Activated naive CD8-positive, alpha-beta T cell treated with anti-CD3 and anti-CD28 coated beads, Interleukin-2, amount 50 U/mL, for 24 hours (primary cell): Measurements from ENCODE around the gene SLC49A3.
A peak's percentile ranks its signal among the peaks of the same experiment; 100 is the strongest.
"Not testable (repeated sequence)": the region's sequence is repeated elsewhere in the genome, so short reads cannot be mapped to it uniquely, and the experiment has no call there.

Experiments used
- ATAC-seq: fragments of 150-1000 bp; cut with Tn5 transposase; one replicate; pipeline ENCODE4 v1.10.0; 2021
- DNase-seq: peaks from one replicate; pipeline ENCODE4 v3.0.0; 2021
- H3K27ac Mint-ChIP-seq: one replicate; pipeline ENCODE4 v1.8.0; 2021; ENCODE audit warnings: mild to moderate bottlenecking, mixed read lengths
- H3K27me3 Mint-ChIP-seq: one replicate; pipeline ENCODE4 v1.8.0; 2021; ENCODE audit warnings: mixed read lengths
- H3K36me3 Mint-ChIP-seq: one replicate; pipeline ENCODE4 v1.8.0; 2021; ENCODE audit warnings: low read depth, mixed read lengths
- H3K4me1 Mint-ChIP-seq: one replicate; pipeline ENCODE4 v1.8.0; 2021; ENCODE audit warnings: mixed read lengths
- H3K4me3 Mint-ChIP-seq: one replicate; pipeline ENCODE4 v1.8.0; 2021; ENCODE audit warnings: mild to moderate bottlenecking, moderate library complexity, mixed read lengths
- H3K9me3 Mint-ChIP-seq: one replicate; pipeline ENCODE4 v1.8.0; 2021; ENCODE audit warnings: mixed read lengths

Gene SLC49A3

GRCh38 chr4:653831-654502 lies 35.0 kb downstream of the SLC49A3 start:
- H3K9me3 Mint-ChIP-seq, result no peaks in the 10 kb centered on the region
- no peak for DNase-seq
- no peaks in the 10 kb centered on the region for H3K4me1 Mint-ChIP-seq
- no peaks in the 10 kb centered on the region for H3K36me3 Mint-ChIP-seq
- H3K4me3 Mint-ChIP-seq, result no peak overlapping the region
- peaks cover 2% of the 10 kb centered on the region for H3K27me3 Mint-ChIP-seq
- no peak overlapping the region for H3K27ac Mint-ChIP-seq
- peak; percentile 3 for ATAC-seq

- Mint-ChIP-seq H3K9me3 (no peaks in the 10 kb centered on the region), H3K4me3 (no peak overlapping the region), H3K4me1 (no peaks in the 10 kb centered on the region), H3K27ac (no peak overlapping the region), H3K36me3 (no peaks in the 10 kb centered on the region), H3K27me3 (peaks cover 2% of the 10 kb centered on the region)
- no peak for ATAC-seq
- DNase-seq, result no peak
These were observed 35.7 kb downstream of the SLC49A3 start for GRCh38 chr4:653080-653821.

GRCh38 chr4:651884-652642 lies 36.9 kb downstream of the SLC49A3 start:
- H3K4me3 Mint-ChIP-seq, result no peak overlapping the region
- H3K4me1 Mint-ChIP-seq, result no peaks in the 10 kb centered on the region
- H3K27ac Mint-ChIP-seq, result no peak overlapping the region
- no peaks in the 10 kb centered on the region for H3K9me3 Mint-ChIP-seq
- H3K27me3 Mint-ChIP-seq, result peaks cover 2% of the 10 kb centered on the region
- ATAC-seq (no peak), DNase-seq (no peak)
- no peaks in the 10 kb centered on the region for H3K36me3 Mint-ChIP-seq

GRCh38 chr4:650951-651883 lies 37.7 kb downstream of the SLC49A3 start:
- Mint-ChIP-seq H3K4me1 (peaks cover 5% of the 10 kb centered on the region), H3K9me3 (no peaks in the 10 kb centered on the region), H3K36me3 (no peaks in the 10 kb centered on the region), H3K4me3 (no peak overlapping the region), H3K27ac (no peak overlapping the region), H3K27me3 (peaks cover 5% of the 10 kb centered on the region)
- ATAC-seq, result no peak
- no peak for DNase-seq

- ATAC-seq, result no peak
- H3K36me3 Mint-ChIP-seq, result no peaks in the 10 kb centered on the region
- peaks cover 5% of the 10 kb centered on the region for H3K27me3 Mint-ChIP-seq
- H3K27ac Mint-ChIP-seq, result no peak overlapping the region
- DNase-seq, result no peak
- no peaks in the 10 kb centered on the region for H3K9me3 Mint-ChIP-seq
- H3K4me3 Mint-ChIP-seq, result no peak overlapping the region
- H3K4me1 Mint-ChIP-seq, result peaks cover 8% of the 10 kb centered on the region
These were observed 38.5 kb downstream of the SLC49A3 start for GRCh38 chr4:650461-650860.

- Mint-ChIP-seq H3K4me1 (peaks cover 8% of the 10 kb centered on the region), H3K9me3 (no peaks in the 10 kb centered on the region), H3K27ac (no peak overlapping the region), H3K36me3 (no peaks in the 10 kb centered on the region), H3K27me3 (peaks cover 8% of the 10 kb centered on the region), H3K4me3 (no peak overlapping the region)
- ATAC-seq, result no peak
- DNase-seq, result no peak
These were observed 39.1 kb downstream of the SLC49A3 start for GRCh38 chr4:649751-650310.

- no peak overlapping the region for H3K4me3 Mint-ChIP-seq
These were observed 39.7 kb downstream of the SLC49A3 start for GRCh38 chr4:649293-649625.

GRCh38 chr4:648579-649292 lies 40.2 kb downstream of the SLC49A3 start:
- H3K27me3 Mint-ChIP-seq, result peaks cover 11% of the 10 kb centered on the region
- no peaks in the 10 kb centered on the region for H3K9me3 Mint-ChIP-seq

More at GRCh38 chr4:649293-649625, 39.7 kb downstream of the SLC49A3 start:
- Mint-ChIP-seq H3K9me3 (no peaks in the 10 kb centered on the region), H3K36me3 (no peaks in the 10 kb centered on the region), H3K27ac (no peak overlapping the region), H3K4me1 (peaks cover 8% of the 10 kb centered on the region), H3K27me3 (peaks cover 11% of the 10 kb centered on the region)
- DNase-seq (no peak), ATAC-seq (no peak)

GRCh38 chr4:647481-647880 lies 41.5 kb downstream of the SLC49A3 start:
- Mint-ChIP-seq H3K4me3 (no peak overlapping the region), H3K9me3 (peaks cover 5% of the 10 kb centered on the region), H3K27me3 (peaks cover 13% of the 10 kb centered on the region), H3K27ac (no peak overlapping the region), H3K36me3 (no peaks in the 10 kb centered on the region), H3K4me1 (peaks cover 8% of the 10 kb centered on the region)
- DNase-seq (no peak), ATAC-seq (no peak)

More at GRCh38 chr4:648579-649292, 40.2 kb downstream of the SLC49A3 start:
- H3K36me3 Mint-ChIP-seq, result no peaks in the 10 kb centered on the region
- peaks cover 8% of the 10 kb centered on the region for H3K4me1 Mint-ChIP-seq
- no peak overlapping the region for H3K27ac Mint-ChIP-seq
- no peak for ATAC-seq
- no peak for DNase-seq
- no peak overlapping the region for H3K4me3 Mint-ChIP-seq

- Mint-ChIP-seq H3K27me3 (peaks cover 12% of the 10 kb centered on the region), H3K4me1 (peaks cover 8% of the 10 kb centered on the region), H3K4me3 (peak overlapping the region; percentile 53), H3K36me3 (no peaks in the 10 kb centered on the region), H3K27ac (peak overlapping the region; percentile 29), H3K9me3 (peaks cover 5% of the 10 kb centered on the region)
- ATAC-seq (peak; percentile 20), DNase-seq (peak; percentile 27)
These were observed 42.5 kb downstream of the SLC49A3 start for GRCh38 chr4:646460-646859.

- H3K27me3 Mint-ChIP-seq, result peaks cover 21% of the 10 kb centered on the region
- H3K9me3 Mint-ChIP-seq, H3K36me3 Mint-ChIP-seq, ATAC-seq, DNase-seq, H3K4me1 Mint-ChIP-seq, H3K27ac Mint-ChIP-seq, H3K4me3 Mint-ChIP-seq: not testable (repeated sequence)
These were observed 46.6 kb downstream of the SLC49A3 start for GRCh38 chr4:642366-642765.

- Mint-ChIP-seq H3K36me3 (no peaks in the 10 kb centered on the region), H3K4me3 (no peak overlapping the region), H3K27ac (no peak overlapping the region), H3K4me1 (no peaks in the 10 kb centered on the region), H3K9me3 (peaks cover 2% of the 10 kb centered on the region), H3K27me3 (peaks cover 9% of the 10 kb centered on the region)
- DNase-seq, result no peak
- no peak for ATAC-seq
These were observed 51.2 kb downstream of the SLC49A3 start for GRCh38 chr4:637536-638280.

GRCh38 chr4:636628-637159 lies 52.3 kb downstream of the SLC49A3 start:
- no peak for ATAC-seq
- no peak overlapping the region for H3K4me3 Mint-ChIP-seq

More at GRCh38 chr4:636628-637159, 52.3 kb downstream of the SLC49A3 start:
- Mint-ChIP-seq H3K27ac (no peak overlapping the region), H3K9me3 (peaks cover 7% of the 10 kb centered on the region), H3K27me3 (peaks cover 9% of the 10 kb centered on the region), H3K36me3 (no peaks in the 10 kb centered on the region), H3K4me1 (no peaks in the 10 kb centered on the region)
- DNase-seq, result no peak
